Measurements from ENCODE around the gene CBX2. TPM values are rescaled to one million over a fixed set of nuclear protein-coding genes. Genes with fewer than 3 reads are reported as not detected.

CBX2 gene
- total RNA-seq, 1 donor from 2014 or later = 4.6 TPM

DNA sequence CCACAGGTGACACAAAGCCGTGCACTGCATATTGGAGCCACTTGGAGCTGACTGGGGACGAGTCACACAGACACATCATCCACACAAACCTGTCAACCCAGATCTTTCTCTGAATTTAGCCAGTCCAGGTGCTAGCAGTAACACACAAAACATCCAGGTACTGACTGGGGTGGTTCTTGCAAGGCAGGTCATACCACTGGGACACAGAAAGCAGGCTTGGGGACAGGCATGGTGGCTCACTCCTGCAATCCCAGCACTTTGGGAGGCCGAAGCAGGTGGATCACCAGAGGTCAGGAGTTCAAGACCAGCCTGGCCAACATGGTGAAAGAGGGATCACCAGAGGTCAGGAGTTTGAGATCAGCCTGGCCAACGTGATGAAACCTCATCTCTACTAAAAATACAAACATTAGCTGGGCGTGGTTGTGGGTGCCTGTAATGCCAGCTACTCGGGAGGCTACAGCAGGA lies 32.3 kb upstream of the CBX2 start:
- peaks cover 27% of the 10 kb centered on the region for H3K27me3 ChIP-seq
- no peak overlapping the region for H3K4me3 ChIP-seq
- intact Hi-C loops (cut with DNase I) = no loop called here
- no peak overlapping the region for H3K27ac ChIP-seq
- peaks cover 0 to 6% of the 10 kb centered on the region in 2 donors for H3K4me1 ChIP-seq
- H3K36me3 ChIP-seq = no peaks in the 10 kb centered on the region
- TF ChIP-seq, protein P1, sequence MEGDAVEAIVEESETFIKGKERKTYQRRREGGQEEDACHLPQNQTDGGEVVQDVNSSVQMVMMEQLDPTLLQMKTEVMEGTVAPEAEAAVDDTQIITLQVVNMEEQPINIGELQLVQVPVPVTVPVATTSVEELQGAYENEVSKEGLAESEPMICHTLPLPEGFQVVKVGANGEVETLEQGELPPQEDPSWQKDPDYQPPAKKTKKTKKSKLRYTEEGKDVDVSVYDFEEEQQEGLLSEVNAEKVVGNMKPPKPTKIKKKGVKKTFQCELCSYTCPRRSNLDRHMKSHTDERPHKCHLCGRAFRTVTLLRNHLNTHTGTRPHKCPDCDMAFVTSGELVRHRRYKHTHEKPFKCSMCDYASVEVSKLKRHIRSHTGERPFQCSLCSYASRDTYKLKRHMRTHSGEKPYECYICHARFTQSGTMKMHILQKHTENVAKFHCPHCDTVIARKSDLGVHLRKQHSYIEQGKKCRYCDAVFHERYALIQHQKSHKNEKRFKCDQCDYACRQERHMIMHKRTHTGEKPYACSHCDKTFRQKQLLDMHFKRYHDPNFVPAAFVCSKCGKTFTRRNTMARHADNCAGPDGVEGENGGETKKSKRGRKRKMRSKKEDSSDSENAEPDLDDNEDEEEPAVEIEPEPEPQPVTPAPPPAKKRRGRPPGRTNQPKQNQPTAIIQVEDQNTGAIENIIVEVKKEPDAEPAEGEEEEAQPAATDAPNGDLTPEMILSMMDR (IDR thresholded peaks at IDR 0.05) = no peak
- H3K9me3 ChIP-seq = no peaks in the 10 kb centered on the region
- no peak for DNase-seq (ENCODE audit: low spot score in 2 of 2)

DNA sequence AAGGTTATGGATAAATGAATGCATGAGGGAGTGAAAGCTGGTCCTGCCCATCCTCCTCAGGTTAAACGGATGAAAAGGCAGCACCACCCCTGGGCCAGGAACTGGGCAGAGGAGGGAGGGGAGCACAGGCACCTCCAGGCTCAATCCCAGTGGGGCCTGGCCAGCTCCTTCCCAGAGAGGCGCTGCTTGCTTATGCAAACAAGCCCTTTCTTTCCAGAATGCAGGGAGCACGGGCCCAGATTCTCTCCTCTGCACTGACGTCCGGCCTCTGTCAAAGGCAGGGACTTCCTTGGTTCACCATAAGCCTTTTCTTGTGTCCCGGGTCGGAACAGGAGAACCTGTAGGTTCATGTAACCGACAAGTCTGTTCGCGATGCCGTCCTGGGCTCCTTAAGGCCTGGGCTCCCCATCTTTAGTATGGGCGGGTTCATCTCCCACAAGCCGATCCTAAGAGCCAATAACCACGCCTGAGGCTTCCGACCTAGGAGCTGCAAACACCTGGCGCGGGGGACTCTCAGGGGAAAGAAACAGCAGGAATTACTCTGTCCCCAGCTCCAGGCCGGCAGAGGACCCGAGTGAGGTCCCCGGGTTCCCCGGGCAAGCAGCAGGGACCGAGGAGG lies 30.9 kb upstream of the CBX2 start:
- H3K27me3 ChIP-seq = peaks cover 20% of the 10 kb centered on the region
- H3K4me3 ChIP-seq = no peak overlapping the region
- peaks cover 0 to 1% of the 10 kb centered on the region in 2 donors for H3K4me1 ChIP-seq
- intact Hi-C loops (cut with DNase I) = no loop called here
- H3K9me3 ChIP-seq = no peaks in the 10 kb centered on the region
- TF ChIP-seq, protein P1 (IDR thresholded peaks at IDR 0.05) = no peak
- H3K27ac ChIP-seq = no peak overlapping the region
- H3K36me3 ChIP-seq = no peaks in the 10 kb centered on the region
- no peak for DNase-seq (ENCODE audit: low spot score in 2 of 2)

DNA sequence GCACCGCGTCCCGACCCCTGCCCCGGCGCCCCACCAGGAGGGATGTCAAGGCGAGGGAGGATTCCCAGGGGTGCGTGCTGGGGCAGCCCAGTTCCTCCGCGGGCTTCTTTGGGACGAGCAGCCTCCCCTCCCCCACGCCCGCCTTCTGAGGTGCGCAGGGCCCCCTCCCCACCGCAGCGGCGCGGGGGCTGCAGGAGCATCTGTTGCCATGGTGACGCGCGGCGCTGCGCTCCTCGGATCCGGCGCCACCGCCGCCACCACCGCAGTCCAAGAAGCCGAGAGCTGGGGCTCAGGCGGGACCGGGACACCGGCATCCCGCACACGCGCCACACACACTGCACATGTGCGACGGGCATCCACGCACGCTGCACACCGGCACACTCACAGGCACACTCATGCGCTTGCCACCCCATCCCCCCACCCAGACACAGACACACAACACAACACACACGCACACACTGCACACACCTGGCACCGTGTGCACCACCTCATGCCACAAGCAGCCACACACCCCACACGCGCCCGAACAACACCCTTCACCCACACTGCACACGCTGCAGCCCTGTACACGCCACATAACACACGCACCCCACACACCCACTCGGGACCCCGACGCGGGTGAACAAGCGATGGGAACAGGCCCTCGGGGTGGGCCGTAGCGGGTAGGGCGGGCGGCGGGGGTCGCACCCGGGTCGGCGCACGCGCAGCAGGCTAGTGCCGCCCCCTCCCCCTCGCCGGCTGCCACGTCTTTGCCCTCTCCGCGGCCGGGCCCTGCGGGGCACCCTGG lies 30.2 kb upstream of the CBX2 start:
- no peak for DNase-seq (ENCODE audit: low spot score in 2 of 2)
- intact Hi-C loops (cut with DNase I) = no loop called here
- H3K27me3 ChIP-seq = peaks cover 19% of the 10 kb centered on the region
- H3K4me3 ChIP-seq = no peak overlapping the region
- no peak overlapping the region for H3K27ac ChIP-seq
- TF ChIP-seq, protein P1 (IDR thresholded peaks at IDR 0.05) = no peak
- H3K9me3 ChIP-seq = no peaks in the 10 kb centered on the region
- no peaks in the 10 kb centered on the region for H3K36me3 ChIP-seq
- H3K4me1 ChIP-seq = no peaks in the 10 kb centered on the region

DNA sequence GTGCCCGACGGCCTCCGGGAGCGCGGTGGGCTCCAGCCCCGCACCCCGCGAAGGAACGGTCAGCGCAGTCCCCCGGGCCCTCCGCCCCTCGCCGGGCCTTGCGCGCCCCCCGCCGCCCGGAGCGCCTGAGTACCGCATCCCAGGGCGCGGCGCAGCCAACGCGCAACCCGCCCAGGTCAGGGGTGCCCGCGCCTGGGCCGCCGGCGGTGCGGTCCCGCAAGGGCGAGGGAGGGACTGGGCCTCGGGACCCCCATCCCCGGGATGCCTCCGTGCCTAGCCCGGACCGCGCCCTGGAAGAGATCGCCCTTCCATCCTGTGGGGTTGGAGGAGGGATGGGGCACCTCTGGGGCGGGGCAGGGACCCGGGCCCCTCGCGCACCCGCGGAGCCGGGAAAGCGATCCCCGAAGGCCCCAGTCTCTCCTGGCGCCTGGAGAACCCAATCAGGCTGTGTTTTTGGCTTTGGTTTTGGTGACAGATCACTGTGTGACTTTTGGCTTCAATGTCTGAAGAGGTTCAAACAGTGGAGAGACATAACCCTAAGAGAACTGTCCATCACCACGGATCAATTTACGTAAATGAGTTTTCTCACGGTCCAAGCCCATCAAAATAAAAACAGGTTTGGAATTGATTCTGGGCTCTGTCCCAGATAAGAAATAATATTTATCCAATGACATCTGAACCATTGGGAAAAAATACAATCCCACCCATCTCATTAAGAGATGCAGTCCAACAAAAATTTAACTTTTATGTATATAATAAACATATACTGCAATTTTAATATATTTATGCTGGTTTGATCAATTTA lies 29.5 kb upstream of the CBX2 start:
- Histone ChIP-seq H3K9me3 (no peaks in the 10 kb centered on the region), H3K36me3 (no peaks in the 10 kb centered on the region), H3K27ac (no peak overlapping the region), H3K4me1 (no peaks in the 10 kb centered on the region), H3K4me3 (no peak overlapping the region), H3K27me3 (peaks cover 17% of the 10 kb centered on the region)
- no peak for DNase-seq (ENCODE audit: low spot score in 2 of 2)
- intact Hi-C loops (cut with DNase I) = no loop called here
- TF ChIP-seq, protein P1 (IDR thresholded peaks at IDR 0.05) = no peak

DNA sequence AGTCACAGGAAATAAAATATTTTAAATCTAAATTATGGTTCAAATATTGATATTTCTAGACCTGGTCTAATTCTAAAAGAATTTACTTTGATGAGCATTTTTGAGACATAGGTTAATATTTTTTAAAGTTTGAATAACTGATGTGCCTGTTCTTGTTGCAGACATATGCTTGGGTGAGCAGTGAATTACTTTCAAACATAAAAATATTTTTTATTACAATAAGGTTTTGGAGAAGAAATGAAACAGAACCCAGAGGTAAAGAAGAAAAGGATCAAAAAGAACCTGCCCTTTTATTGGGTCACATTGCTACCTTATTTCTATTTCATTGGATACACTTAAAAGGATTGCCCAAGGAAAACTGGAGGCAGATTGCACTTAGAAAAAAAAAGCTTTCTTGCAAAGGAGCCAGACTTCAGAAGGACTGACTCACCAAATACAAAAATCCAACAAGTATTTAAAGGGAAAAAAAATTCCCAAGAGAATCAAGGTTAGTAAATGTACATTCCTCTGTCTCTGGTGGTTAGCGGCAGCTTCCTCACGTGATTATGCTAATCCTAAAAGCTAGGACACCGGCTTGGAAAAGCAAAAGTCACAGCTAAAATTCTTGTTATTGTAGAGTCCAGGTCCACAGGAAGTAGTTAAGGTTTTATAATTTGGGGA lies 28.7 kb upstream of the CBX2 start:
- TF ChIP-seq, protein P1 (IDR thresholded peaks at IDR 0.05) = no peak
- Histone ChIP-seq H3K27me3 (peaks cover 17% of the 10 kb centered on the region), H3K4me3 (no peak overlapping the region), H3K36me3 (no peaks in the 10 kb centered on the region), H3K27ac (no peak overlapping the region), H3K9me3 (no peaks in the 10 kb centered on the region), H3K4me1 (no peaks in the 10 kb centered on the region)
- DNase-seq (ENCODE audit: low spot score in 2 of 2) = no peak
- intact Hi-C loops (cut with DNase I) = no loop called here

Data from ascending aorta (tissue), 2 donors.